GM19035 (cell line): Measurements from ENCODE around the gene PKD1L1.
A peak's percentile ranks its signal among the peaks of the same experiment; 100 is the strongest.
"Not testable (repeated sequence)": the region's sequence is repeated elsewhere in the genome, so short reads cannot be mapped to it uniquely, and the experiment has no call there.

Experiments
- ATAC-seq: cut with Tn5 transposase; IDR thresholded peaks from one replicate; pipeline ENCODE4 v1.9.1; 2021; ENCODE audit not compliant: unreplicated experiment

Gene PKD1L1, protein sequence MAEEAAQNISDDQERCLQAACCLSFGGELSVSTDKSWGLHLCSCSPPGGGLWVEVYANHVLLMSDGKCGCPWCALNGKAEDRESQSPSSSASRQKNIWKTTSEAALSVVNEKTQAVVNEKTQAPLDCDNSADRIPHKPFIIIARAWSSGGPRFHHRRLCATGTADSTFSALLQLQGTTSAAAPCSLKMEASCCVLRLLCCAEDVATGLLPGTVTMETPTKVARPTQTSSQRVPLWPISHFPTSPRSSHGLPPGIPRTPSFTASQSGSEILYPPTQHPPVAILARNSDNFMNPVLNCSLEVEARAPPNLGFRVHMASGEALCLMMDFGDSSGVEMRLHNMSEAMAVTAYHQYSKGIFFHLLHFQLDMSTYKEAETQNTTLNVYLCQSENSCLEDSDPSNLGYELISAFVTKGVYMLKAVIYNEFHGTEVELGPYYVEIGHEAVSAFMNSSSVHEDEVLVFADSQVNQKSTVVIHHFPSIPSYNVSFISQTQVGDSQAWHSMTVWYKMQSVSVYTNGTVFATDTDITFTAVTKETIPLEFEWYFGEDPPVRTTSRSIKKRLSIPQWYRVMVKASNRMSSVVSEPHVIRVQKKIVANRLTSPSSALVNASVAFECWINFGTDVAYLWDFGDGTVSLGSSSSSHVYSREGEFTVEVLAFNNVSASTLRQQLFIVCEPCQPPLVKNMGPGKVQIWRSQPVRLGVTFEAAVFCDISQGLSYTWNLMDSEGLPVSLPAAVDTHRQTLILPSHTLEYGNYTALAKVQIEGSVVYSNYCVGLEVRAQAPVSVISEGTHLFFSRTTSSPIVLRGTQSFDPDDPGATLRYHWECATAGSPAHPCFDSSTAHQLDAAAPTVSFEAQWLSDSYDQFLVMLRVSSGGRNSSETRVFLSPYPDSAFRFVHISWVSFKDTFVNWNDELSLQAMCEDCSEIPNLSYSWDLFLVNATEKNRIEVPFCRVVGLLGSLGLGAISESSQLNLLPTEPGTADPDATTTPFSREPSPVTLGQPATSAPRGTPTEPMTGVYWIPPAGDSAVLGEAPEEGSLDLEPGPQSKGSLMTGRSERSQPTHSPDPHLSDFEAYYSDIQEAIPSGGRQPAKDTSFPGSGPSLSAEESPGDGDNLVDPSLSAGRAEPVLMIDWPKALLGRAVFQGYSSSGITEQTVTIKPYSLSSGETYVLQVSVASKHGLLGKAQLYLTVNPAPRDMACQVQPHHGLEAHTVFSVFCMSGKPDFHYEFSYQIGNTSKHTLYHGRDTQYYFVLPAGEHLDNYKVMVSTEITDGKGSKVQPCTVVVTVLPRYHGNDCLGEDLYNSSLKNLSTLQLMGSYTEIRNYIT (N-terminal part only)

DNA sequence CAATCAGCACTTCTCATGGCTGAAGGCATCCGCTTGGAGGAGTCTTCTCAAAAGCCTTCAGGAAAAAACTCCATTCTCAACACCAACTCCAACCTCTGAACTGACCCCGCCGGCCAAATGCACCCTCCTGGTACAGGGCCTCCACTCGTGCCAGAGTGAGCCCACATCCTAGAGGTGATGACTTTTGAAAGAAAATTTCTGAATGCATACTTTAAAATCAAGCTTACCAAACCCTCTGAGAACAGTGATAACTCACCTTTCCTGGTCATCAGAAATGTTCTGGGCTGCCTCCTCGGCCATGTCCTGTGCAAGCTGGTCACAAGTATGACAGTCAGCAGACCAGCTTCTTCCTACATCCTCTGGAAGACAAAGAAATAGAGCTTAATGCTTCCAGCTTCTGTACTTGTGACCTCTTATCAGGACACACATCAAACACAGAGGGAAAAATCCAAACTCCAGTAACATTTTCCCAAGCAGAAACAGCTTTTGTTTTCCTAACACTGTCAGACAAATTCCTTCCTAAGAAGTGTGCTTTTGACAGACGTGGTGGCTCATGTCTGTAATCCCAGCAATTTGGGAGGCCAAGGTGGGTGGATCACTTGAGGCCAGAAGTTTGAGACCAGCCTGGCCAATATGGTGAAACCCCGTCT lies at the start of gene PKD1L1:
Gene PKD1L1 (minus strand): TSS at position 326 of the 650 bp plus-strand sequence. CDS start 26 bp downstream, at position 300.
- no peak for ATAC-seq

DNA sequence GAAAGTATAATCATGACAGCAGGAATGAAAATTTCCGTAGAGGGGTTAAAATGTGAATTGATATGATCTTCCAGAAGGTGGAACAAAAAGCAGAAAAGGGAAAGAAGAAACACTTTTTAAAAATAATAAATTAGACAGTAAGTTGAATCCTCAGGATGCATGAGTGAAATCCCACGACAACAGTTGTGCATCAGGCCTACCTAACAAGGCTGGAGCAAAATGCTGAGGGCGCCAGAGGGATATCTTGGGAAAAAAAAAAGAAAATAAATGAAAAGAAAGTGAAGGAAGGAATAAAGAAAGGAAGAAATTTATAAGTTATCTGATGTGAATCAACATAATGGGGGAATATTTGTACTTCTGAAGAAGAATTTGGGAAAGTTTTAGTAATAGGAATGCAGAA lies 44.2 kb upstream of the PKD1L1 start:
- ATAC-seq: no peak

DNA sequence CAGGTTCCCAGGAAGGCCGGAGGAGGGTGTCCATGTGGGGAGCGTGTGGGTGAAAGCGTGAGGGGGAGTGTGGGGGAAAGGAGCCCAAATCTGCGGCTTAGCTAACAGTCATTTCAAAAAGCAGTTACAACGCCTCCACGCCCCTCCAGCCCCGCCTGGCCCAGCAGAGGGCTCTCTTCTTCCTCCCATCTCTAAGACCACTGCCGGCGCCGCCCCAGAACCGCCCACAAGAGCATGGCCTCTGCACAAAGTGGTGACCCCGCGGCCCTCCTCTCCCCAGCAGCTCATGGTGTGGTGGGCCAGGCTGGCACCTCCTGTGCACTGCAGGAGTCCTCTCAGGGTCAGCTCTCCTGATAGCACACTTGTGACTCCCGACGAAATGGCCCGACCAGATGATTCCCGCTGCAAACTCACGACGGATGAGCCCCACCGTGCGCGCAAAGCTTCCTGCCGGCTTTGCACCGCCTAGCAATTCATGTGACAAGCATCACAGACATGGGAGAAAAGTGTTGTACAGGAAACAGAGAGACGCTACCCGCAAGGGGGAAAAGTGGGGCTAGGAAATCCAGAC lies 43.6 kb upstream of the PKD1L1 start:
- ATAC-seq: peak; percentile 99

DNA sequence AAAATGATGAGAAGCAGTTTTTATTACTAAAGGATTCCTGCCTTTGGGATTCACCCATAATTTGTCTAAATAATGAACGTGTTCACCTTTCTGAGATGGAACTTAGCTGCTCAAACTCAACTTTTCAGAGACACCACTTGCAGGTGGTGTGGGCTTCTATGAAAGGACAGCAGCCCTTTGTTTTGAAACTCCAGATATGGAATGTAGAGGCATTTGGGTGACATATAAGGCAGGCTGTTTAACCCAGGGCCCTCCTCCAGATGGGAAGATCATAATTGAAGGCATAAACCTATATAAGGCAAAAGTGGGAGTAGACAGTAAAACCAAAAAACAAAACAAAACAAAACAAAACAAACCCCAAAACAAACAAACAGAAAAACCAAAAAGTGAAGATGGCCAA lies 43.0 kb upstream of the PKD1L1 start:
- no peak for ATAC-seq

DNA sequence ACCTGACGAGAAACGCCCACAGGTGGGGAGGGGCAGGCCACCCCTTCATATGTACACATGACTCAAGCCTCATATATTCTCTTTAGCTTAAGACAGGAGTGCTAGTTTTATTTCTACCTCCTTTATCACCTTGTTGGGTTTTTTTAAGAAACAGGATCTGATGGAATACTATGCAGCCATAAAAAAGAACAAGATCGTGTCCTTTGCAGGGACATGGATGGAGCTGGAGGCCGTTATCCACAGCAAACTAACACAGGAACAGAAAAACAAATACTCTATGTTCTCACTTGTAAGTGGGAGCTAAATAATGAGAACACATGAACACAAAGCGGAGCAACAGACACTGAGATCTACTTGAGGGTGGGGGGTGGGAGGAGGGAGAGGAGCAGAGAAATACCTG lies 42.3 kb upstream of the PKD1L1 start:
- no peak for ATAC-seq

DNA sequence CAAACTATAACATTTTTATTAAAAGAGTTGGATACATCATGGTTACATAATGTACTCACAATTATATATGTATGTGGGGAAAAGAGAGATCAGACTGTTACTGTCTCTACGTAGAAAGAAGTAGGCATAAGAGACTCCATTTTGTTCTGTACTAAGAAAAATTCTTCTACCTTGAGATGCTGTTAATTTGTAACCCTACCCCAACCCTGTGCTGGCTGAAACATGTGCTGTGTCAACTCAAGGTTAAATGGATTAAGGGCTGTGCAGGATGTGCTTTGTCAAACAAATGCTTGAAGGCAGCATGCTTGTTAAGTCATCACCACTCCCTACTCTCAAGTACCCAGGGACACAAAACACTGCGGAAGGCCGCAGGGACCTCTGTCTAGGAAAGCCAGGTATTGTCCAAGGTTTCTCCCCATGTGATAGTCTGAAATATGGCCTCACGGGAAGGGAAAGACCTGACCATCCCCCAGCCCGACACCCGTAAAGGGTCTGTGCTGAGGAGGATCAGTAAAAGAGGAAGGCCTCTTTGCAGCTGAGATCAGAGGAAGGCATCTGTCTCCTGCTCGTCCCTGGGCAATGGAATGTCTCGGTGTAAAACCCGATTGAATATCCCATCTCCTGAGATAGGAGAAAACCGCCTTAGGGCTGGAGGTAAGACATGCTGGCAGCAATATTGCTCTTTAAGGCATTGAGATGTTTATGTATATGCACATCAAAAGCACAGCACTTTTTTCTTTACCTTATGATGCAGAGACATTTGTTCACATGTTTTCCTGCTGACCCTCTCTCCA lies 41.5 kb upstream of the PKD1L1 start:
- not testable (repeated sequence) for ATAC-seq

DNA sequence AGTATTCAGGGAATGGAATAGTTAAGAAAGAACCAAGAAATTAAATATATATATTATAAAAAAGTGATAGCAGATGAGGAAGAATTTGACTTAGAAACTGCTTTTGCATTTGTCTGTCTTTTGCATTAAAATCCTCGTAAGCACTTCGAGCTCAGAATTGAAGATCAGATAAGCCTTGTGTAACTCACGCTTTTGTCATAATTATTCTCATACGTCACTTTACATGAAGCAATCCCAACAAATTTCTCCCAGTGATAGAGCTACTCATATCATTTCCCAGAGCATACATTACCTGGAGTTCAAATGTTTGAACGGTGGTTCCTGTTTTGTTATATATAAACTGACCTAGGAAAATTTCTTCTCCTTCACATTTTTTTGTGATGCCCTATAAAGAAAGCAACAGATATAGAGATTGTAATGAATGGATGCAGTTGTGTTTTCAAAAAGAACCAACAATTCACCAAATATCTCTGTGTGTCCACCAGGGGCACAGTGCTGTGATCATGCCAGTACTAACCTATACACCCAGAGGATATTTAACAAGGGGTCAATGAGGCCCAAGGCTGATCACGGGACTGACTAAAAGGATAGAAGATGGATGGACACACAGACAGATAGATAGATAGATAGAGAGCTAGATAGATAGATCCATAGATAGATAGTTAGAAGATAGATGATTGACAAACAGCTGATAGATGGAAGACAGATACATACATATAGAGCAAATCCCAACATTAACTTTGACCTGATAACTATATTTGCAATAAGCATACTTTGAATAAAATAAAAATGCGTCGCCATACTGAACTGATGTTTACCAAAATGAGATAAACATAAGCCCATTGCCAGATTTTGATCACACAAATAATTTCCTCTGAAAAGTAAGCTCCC lies 40.5 kb upstream of the PKD1L1 start:
- no peak for ATAC-seq

DNA sequence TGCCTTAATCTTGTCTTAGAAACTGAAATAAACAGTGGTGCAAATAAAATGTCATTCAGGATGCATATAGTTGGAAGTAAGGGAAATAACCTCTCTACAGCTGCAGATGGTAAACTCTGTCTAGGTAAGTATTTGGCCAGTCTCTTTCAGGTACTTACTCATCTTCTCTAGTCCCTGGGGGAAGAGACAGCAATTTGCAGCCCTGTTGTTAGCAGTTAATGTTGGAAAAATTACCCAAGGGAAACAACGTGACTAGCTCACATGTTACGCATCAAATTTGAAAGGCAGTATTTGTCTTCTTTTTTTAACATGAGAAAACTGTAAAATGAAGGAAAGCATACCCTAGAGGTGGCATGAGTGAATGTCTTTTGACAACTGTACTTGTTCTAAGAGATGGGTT lies 34.3 kb upstream of the PKD1L1 start:
- no peak for ATAC-seq

DNA sequence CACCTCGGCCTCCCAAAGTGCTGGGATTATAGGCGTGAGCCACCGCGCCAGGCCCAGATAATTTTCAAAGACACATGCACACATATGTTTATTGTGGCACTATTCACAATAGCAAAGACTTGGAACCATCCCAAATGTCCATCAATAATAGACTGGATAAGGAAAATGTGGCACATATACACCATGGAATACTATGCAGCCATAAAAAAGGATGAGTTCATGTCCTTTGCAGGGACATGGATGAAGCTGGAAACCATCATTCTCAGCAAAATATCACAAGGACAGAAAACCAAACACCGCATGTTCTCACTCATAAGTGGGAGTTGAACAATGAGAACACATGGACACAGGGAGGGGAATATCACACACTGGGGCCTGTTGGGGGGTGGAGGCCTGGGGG lies 32.4 kb upstream of the PKD1L1 start:
- not testable (repeated sequence) for ATAC-seq

DNA sequence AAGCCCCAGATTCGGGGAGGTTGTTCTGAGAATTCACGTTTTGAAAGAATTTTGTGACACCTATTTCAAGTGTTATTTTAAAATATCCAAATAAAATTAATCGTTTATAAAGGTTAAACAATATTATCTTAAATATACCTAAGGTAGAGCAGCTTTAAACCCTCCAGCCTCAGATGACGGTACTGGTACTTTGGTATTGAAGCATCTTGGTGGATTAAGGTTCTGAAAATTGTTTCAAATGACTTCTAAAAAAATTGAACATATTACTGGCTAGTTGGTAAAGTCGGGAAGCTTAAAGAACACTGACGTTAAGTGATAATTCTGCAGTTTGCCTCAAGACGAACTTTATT lies 31.5 kb upstream of the PKD1L1 start:
- no peak for ATAC-seq

DNA sequence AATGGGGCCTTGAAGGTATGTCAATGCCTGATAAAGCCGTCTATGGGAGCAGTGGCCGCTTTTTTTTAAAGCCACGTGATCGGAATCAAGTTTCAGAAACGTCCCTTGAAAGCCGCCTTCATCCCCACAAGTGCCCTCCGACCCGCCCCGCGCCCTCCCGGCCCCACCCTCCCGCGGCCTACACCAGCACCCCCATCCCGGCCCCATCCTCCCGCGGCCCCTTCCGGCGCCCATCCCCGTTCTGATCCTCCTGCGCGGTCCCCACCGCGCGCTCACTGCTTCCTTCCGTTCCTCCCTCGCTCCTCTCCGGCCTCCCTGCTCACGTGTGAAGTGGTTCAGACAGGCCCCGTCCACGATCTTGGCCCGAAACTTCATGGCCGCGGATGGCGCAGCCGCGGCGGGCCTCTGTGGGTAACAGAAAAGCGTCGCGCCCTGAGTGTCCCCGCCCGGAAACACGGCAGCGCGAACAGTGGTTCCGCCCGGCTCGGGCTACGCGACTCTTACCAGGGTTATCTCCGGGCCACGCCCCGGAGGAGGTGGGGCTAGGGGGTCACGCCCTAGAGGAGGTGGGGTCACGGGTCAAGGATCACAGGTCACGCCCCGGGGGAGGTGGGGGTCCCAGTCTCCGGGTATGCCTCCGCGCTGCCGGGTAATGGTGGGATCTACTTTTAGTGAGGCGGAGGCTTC lies 31.0 kb upstream of the PKD1L1 start, which contains the start of gene HUS1:
Gene HUS1 (minus strand): TSS at position 471 of the 687 bp plus-strand sequence. CDS start 96 bp downstream, at position 375.
- peak; percentile 99 for ATAC-seq

DNA sequence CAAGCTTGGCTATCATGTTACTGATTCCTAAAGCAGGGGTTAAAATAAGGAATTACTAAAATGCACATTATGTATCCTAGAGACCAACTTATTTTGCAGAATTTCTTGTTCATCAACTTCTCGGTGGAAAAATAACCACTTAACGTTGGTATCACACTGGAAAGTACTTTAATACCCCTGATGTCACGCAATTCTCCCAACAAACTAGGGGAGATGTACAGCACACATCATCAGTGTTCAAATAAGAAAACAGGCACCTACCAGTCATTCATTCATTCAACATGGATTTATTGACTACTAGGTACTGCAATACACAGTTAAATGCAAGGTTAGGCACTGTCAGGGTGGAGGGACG lies 30.5 kb upstream of the PKD1L1 start:
- ATAC-seq: no peak

DNA sequence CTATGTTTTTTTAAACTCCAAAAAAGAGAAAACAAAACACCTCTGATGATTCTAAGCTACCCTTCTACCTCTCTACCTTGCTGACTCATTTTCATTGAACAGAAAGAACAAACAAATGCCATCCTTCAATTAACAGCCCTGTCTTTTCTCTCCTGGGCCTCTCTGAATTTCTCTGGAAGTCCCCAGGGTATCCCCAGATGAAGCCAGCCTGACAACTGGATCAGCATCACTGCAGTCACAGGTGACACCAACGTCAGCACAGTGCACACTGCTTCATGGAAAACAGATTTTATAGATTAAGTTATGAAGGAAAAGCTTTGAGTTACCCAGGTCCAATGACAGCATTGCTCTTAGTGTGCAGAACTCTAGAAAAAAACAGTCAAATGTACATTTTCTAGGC lies 25.5 kb upstream of the PKD1L1 start:
- ATAC-seq: no peak

DNA sequence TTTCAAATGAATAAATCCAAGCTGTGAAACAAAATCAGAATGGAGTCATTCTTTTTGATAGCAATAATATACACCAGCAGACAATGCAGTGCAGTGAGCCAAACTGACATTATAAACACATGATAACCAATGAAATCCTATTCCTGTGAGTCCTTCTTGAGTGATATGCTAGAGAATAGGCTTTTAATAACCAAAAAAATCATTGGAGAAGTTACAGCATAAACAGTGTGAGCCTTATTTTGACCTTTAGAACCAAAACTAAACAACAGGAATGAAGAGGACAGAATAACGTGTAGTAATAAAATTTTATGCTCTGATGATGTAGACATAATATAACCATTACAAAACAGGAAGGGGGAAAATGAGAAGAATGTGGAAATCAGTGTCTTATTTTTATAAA lies 22.5 kb upstream of the PKD1L1 start:
- no peak for ATAC-seq

DNA sequence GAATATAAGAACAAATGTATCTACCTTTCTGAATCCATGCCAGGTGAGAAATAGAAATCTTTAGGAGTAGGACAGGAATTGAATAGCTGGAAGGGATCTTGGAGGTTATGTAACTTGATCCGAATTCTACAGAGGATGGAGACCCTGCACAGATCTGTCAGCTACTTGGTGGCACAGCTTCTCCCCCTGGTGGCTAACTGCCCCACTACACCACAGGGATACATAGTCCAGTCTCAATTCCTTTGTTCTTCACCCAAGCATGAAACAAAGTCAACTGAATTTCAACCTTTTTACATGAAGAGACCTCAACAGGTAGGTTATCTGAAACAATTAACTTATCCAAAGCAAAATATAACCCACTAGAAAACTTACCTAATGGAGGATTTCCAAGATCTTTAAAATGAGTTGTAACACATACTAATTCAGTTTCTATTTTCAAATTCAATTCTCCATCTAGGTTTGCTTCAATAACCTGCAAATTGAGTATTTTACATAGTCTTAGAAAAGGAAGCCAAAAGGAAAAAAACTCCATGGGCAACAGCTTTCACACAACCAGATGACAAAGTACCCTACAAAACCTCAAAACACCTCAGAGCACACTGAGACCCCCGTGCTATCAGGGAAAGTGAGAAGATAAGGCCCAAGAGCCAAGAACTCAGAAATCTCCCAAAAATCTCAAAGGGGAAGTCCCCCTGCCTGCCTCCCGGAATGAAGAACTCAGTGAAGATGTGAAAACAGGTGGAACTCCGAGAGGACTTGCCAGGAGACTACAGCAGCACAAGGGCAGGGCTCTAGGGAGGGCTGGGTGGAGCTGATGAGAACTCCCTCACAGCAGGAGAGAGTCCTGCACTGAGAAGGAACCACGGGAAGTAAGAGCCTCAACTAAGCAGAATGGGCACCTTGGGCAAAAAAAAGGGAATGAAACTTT lies 20.8 kb upstream of the PKD1L1 start:
- peak; percentile 63 for ATAC-seq

DNA sequence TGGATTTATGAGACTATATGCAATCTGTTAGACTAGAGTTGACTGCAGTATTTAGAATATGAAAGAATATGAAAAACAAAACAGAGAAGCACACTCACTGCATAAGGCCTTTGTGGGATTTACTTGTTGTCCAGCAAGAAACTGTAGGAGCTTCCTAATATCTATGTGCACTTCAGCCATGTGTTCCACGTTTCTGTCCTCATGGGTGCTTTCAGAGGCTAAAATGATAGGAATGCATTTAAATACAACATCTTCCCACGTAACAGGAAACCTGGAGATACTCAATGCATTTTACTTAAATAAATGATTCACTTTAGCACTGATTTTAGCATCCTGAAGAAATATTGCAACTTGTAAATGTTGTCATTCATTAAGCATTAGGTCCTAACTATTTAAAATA lies 19.4 kb upstream of the PKD1L1 start:
- ATAC-seq: no peak

DNA sequence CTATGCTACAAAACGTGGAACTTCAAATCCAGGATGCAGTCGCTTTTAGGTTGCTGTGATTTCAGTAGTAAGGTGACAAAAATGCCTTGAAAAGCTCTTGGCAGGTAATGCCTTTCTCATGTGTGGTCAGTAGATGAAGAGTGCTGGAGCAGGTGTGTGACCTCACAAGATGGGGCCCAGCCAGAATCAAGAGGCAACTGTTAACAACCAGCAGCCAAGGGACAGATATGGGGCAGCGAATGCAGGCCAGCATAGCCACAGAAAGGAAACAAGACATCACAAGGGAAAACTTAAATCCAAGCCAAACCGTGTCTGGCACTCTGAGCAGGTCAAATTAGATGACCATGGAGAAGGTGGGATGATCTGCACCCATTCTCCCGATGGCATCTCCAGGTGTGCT lies 18.9 kb upstream of the PKD1L1 start:
- no peak for ATAC-seq
